ENCODE measurements around the gene SLC6A12.

GRCh38 chr12:263574-263973 is 49.6 kb upstream of the SLC6A12 start:
- TF ChIP-seq CTCF (IDR thresholded peaks at IDR 0.05) = no peak
- TF ChIP-seq POLR2A (IDR thresholded peaks at IDR 0.05) = no peak
